ENCODE data around the gene DCDC2.
"Not testable (repeated sequence)": the region's sequence is repeated elsewhere in the genome, so short reads cannot be mapped to it uniquely, and the experiment has no call there.

DCDC2 gene

GRCh38 chr6:24240380-24240928 is 117.4 kb downstream of the DCDC2 start:
- TF ChIP-seq CTCF (conservative IDR thresholded peaks at IDR 0.05; ENCODE audit: low read length), result no peak
- DNase-seq (ENCODE audit: low read depth), result no peak
- H3K4me3 ChIP-seq (ENCODE audit: low read length), result no peak overlapping the region

GRCh38 chr6:24238700-24239099 is 119.2 kb downstream of the DCDC2 start:
- TF ChIP-seq CTCF (conservative IDR thresholded peaks at IDR 0.05; ENCODE audit: low read length), result no peak
- H3K4me3 ChIP-seq (ENCODE audit: low read length), result no peak overlapping the region
- no peak for DNase-seq (ENCODE audit: low read depth)

GRCh38 chr6:24236779-24237178 is 121.1 kb downstream of the DCDC2 start:
- H3K4me3 ChIP-seq (ENCODE audit: low read length); DNase-seq (ENCODE audit: low read depth): not testable (repeated sequence)

- TF ChIP-seq CTCF (conservative IDR thresholded peaks at IDR 0.05; ENCODE audit: low read length), result no peak
- no peak for DNase-seq (ENCODE audit: low read depth)
- H3K4me3 ChIP-seq (ENCODE audit: low read length), result no peak overlapping the region
Observed at GRCh38 chr6:24233813-24234442, 123.9 kb downstream of the DCDC2 start.

- TF ChIP-seq CTCF (conservative IDR thresholded peaks at IDR 0.05; ENCODE audit: low read length), result no peak
Observed at GRCh38 chr6:24231438-24231977, 126.4 kb downstream of the DCDC2 start.

GRCh38 chr6:24229696-24230405 is 128.0 kb downstream of the DCDC2 start:
- DNase-seq (ENCODE audit: low read depth), result no peak
- TF ChIP-seq CTCF (conservative IDR thresholded peaks at IDR 0.05; ENCODE audit: low read length), result no peak
- H3K4me3 ChIP-seq (ENCODE audit: low read length), result no peak overlapping the region

More at GRCh38 chr6:24231438-24231977, 126.4 kb downstream of the DCDC2 start:
- no peak overlapping the region for H3K4me3 ChIP-seq (ENCODE audit: low read length)
- DNase-seq (ENCODE audit: low read depth), result no peak

GRCh38 chr6:24228681-24229255 is 129.1 kb downstream of the DCDC2 start:
- no peak overlapping the region for H3K4me3 ChIP-seq (ENCODE audit: low read length)
- DNase-seq (ENCODE audit: low read depth), result peak; percentile 60
- TF ChIP-seq CTCF (conservative IDR thresholded peaks at IDR 0.05; ENCODE audit: low read length), result no peak

All from AG10803 (cell line).